Heart left ventricle (tissue), 16 donors: Measurements from ENCODE around the gene LRBA. TPM values are rescaled to one million over a fixed set of nuclear protein-coding genes. Genes with fewer than 3 reads are reported as not detected.

Experiments used
- ATAC-seq, 4 donors: fragments of 200-7000 bp; cut with Tn5 transposase; one replicate each; pipeline ENCODE4 v1.9.1; 2020 to 2022; ENCODE audit warnings: moderate library complexity in 4 of 4, mild to moderate bottlenecking in 3 of 4, moderate number of reproducible peaks in 1 of 4
- DNase-seq, 5 donors: peaks; one replicate each; pipeline ENCODE4 v3.0.0-alpha.2; 2020
- H3K27ac ChIP-seq, 12 donors: fragments of 200-600 bp; sonication (generic) in 4 of 12; one replicate each; pipeline versions ENCODE4 v1.5.0 to v1.8.0; 2016 to 2022; ENCODE audit warnings: mild to moderate bottlenecking in 2 of 12
- H3K27me3 ChIP-seq, 9 donors: fragments of 200-600 bp; sonication (generic) in 2 of 9; one replicate each; pipeline versions ENCODE4 v1.5.1 to v1.8.0; 2016 to 2022; ENCODE audit warnings: mild to moderate bottlenecking in 3 of 9
- H3K36me3 ChIP-seq, 9 donors: fragments of 200-600 bp; sonication (generic) in 2 of 9; one replicate each; pipeline versions ENCODE4 v1.5.0 to v1.8.0; 2018 to 2022; ENCODE audit warnings: mild to moderate bottlenecking in 2 of 9
- H3K4me1 ChIP-seq, 12 donors: fragments of 200-600 bp; sonication (generic) in 4 of 12; one replicate each; pipeline versions ENCODE4 v1.5.0 to v1.8.0; 2016 to 2022; ENCODE audit warnings: mild to moderate bottlenecking in 3 of 12
- H3K4me3 ChIP-seq, 12 donors: fragments of 200-600 bp; sonication (generic) in 4 of 12; one replicate each; pipeline versions ENCODE4 v1.5.0 to v1.8.0; 2017 to 2022; ENCODE audit warnings: mild to moderate bottlenecking in 9 of 12, moderate library complexity in 4 of 12
- H3K9me3 ChIP-seq, 12 donors: fragments of 200-600 bp; sonication (generic) in 4 of 12; one replicate each; pipeline versions ENCODE4 v1.5.0 to v1.8.0; 2016 to 2022; ENCODE audit warnings: mild to moderate bottlenecking in 1 of 12
- POLR2A ChIP-seq, 2 donors: fragments of 450-650 bp; IDR thresholded peaks; one replicate each; pipeline ENCODE4 v1.6.1; 2017; ENCODE audit warnings: antibody characterized with exemption in 2 of 2, mild to moderate bottlenecking in 2 of 2, moderate library complexity in 2 of 2
- WGBS, 4 donors: extraction: QIAGEN DNeasy Blood & Tissue Kit in 2 of 4; methylation state at CpG; one replicate each; pipeline versions ENCODE4 v1.1.5 to v1.1.7; 2013 to 2018; 5-methylcytosine and 5-hydroxymethylcytosine counted together
- intact Hi-C, 10 donors: fragments of 100-400 bp; cut with DNase I; formaldehyde crosslinking; loops; one replicate each; pipeline versions ENCODE4 v1.11.1 to v1.14.2; 2022
- polyA plus RNA-seq, 2 donors: library from polyadenylated mRNA; stranded (reverse); fragments of 200-250 nt; gene quantifications; one replicate each; pipeline ENCODE4 v1.2.3, GENCODE V29; 2013
- total RNA-seq, 9 donors: library from RNA; depleted of rRNA in 2 of 9; stranded (reverse); fragments of >200 nt in 2 of 9; fragmentation: NEBNext Ultra II Directional in 3 of 9; extraction: Animal tissue kit (Norgen Biotek cat#: 25700) in 3 of 9; gene quantifications; one replicate each; pipeline versions ENCODE4 v1.1.0 to v1.2.4, GENCODE V29; 2016 to 2023
- TF ChIP-seq, protein P1 (sequence below), 12 donors: fragments of 200-600 bp; sonication (generic) in 4 of 12; IDR thresholded peaks; one replicate each; pipeline versions ENCODE4 v1.5.0 to v1.8.0; 2018 to 2022; ENCODE audit warnings: antibody characterized with exemption in 12 of 12, mild to moderate bottlenecking in 5 of 12
- donor health status: ischemic (EF 13 %, LVEDD 7.1; RV severe dilation, severe dysfunction).
- donor health status: healthy with polysubstance abuse.
- donor health status: DM: no; HTN: yes; CAD: no.
- donor health status: DM: no; HTN: no; CAD: no.
- donor health status: ischemic (EF 25% LVEDD 6.9; RV normal size, moderate dysfunction).
- donor health status: ischemic (EF 25% LVEDD 5.7; RV mildly dilated, moderate dysfunction).
- donor health status: healthy.
- donor health status: DM: yes; HTN: yes; CAD: no.
- donor health status: ischemic (EF 35%, LVEDD 5.7; RV mildly dilated, moderate dysfunction).
- donor health status: nonischemic (EF 11% LVEDD 7.7; RV severe dilation, severe dysfunction).
- donor health status: DM: yes; HTN: yes; CAD: no.
- donor health status: PGD.
- donor health status: ischemic (EF 29% LVEDD 5.4; RV normal size, mild dysfunction).
- donor health status: nonischemic (EF 23%, LVEDD 6.1; RV moderate dilation, normal function).

Gene LRBA
- total and polyA plus RNA-seq, 11 donors: 6.5 to 35.1 (median 22.6) TPM

DNA sequence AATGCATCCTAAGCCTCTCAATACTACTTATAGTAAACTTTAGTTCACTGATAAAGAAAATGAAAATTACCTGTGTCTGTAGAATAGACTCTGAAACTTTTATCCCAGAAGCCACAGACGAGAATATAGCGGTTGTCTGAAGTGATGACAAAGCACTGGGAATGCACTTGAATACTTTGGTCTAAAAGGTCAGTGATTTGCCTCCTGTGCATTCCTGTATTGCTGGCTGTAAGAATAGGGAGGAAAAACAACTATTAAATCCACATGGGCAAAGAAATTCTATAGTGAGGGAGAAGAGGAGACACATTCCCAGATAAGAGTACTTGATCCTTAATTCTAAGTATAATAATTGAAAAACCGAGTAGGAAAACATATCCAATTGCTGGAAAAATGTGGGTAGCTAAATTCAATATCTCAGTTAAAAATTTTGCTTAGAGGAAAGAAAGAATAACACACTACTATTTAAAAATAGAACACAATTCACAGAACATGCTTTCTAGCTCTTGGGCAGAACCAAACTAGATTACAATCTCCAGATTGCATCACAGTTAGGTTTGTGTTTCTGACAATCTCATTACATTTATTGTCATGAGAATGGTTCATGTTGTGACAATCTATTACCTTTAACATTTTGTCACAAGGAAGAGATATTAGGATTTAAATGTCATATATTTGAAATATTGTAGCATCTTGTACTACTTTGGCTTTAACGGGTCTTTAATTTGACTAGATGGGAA, 704.8 kb downstream of the LRBA start:
- peaks cover 0 to 9% (median 0%) of the 10 kb centered on the region in 9 donors for H3K36me3 ChIP-seq
- H3K4me1 ChIP-seq: peaks cover 0 to 8% (median 0%) of the 10 kb centered on the region in 12 donors
- TF ChIP-seq, protein P1, sequence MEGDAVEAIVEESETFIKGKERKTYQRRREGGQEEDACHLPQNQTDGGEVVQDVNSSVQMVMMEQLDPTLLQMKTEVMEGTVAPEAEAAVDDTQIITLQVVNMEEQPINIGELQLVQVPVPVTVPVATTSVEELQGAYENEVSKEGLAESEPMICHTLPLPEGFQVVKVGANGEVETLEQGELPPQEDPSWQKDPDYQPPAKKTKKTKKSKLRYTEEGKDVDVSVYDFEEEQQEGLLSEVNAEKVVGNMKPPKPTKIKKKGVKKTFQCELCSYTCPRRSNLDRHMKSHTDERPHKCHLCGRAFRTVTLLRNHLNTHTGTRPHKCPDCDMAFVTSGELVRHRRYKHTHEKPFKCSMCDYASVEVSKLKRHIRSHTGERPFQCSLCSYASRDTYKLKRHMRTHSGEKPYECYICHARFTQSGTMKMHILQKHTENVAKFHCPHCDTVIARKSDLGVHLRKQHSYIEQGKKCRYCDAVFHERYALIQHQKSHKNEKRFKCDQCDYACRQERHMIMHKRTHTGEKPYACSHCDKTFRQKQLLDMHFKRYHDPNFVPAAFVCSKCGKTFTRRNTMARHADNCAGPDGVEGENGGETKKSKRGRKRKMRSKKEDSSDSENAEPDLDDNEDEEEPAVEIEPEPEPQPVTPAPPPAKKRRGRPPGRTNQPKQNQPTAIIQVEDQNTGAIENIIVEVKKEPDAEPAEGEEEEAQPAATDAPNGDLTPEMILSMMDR (IDR thresholded peaks at IDR 0.05): no peak
- no peak for TF ChIP-seq POLR2A (IDR thresholded peaks at IDR 0.05)
- H3K9me3 ChIP-seq: no peaks in the 10 kb centered on the region
- DNase-seq (no peak), ATAC-seq (no peak)
- WGBS, 4 donors: 70 to 85% (median 76%) methylated on average over 4 of the region's 4 CpGs
- intact Hi-C loops: no loop called here
- peak overlapping the region in 1 of 12 donors; percentile 32 for H3K27ac ChIP-seq
- no peaks in the 10 kb centered on the region for H3K27me3 ChIP-seq
- no peak overlapping the region for H3K4me3 ChIP-seq

DNA sequence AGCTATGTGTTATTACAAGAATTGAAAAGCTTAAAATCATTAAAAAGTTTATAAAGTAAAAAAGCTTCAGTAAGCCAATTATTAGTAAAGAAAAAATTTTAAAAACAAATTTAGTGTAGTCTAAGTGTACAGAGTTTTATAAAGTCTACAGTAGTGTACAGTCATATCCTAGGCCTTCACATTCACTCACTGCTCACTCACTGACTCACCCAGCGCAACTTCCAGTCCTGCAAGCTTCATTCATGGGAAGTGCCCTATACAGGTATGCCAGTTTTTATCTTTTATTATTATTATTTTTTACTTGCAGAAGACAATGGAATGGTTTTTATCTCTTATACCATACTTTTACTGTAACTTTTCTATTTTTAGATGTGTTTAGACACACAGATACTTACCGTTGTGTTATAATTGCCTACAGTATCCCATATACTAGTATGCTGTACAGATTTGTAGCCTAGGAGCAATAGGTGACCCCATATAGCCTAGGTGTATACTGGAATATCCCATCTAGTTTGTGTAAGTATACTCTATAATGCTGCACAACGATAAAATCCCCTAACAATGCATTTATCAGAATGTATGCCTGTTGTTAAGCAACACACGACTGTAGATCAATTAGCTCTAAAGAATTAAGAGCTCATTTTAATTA, 706.1 kb downstream of the LRBA start:
- Histone ChIP-seq H3K27me3 (no peaks in the 10 kb centered on the region), H3K36me3 (peaks cover 0 to 9% (median 0%) of the 10 kb centered on the region in 9 donors), H3K27ac (no peak overlapping the region), H3K9me3 (no peaks in the 10 kb centered on the region), H3K4me1 (peaks cover 0 to 8% (median 0%) of the 10 kb centered on the region in 12 donors), H3K4me3 (no peak overlapping the region)
- 90 to 96% (median 94%) methylated on average over 4 of the region's 4 CpGs for WGBS, 4 donors
- no peak for DNase-seq
- intact Hi-C loops: no loop called here
- TF ChIP-seq, protein P1 (IDR thresholded peaks at IDR 0.05): no peak
- TF ChIP-seq POLR2A (IDR thresholded peaks at IDR 0.05): no peak
- no peak for ATAC-seq

DNA sequence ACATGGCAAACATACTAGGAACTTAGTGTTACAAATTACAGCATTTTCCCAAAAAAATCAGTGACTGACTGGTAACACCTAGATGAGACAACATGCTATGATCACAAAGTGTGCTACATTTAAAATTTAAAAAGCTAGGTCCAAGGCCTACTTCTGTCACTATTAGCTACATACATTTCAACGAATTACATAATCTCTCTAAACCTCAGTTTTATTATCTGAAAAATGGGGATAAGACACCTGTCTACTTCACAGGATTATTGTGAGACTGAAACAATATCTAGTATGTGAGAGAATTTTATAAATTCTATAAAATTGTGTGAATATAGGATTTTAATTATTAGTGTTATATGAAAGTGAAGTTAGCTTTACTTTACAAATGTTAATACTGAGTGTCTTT, 708.4 kb downstream of the LRBA start:
- no peak for ATAC-seq
- Histone ChIP-seq H3K27me3 (no peaks in the 10 kb centered on the region), H3K36me3 (peaks cover 0 to 9% (median 0%) of the 10 kb centered on the region in 9 donors), H3K4me3 (no peak overlapping the region), H3K27ac (peak overlapping the region in 1 of 12 donors; percentile 25), H3K9me3 (no peaks in the 10 kb centered on the region), H3K4me1 (peaks cover 0 to 8% (median 0%) of the 10 kb centered on the region in 12 donors)
- intact Hi-C loops: no loop called here
- DNase-seq: no peak
- WGBS, 4 donors: 89 to 94% (median 92%) methylated on average over 1 of the region's 1 CpG
- TF ChIP-seq, protein P1 (IDR thresholded peaks at IDR 0.05): no peak

DNA sequence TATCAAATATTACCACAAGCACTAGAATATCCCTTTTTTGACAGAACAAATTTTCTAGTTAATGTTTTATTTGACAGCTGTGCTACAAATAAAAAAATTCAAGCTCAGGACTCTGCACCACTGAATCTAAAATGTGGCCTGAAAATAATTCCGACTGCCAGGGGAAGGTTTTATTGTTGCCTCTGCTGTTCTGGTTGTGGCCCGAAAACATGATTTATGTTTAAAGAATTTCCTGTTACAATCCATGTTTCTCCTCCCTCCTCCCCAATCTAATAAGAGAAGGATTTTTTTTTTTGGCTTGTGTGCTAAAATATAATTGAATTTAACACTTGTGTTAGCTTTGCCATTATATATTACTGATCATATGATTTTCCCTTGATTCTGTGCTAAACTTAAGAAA, 709.1 kb downstream of the LRBA start:
- TF ChIP-seq, protein P1 (IDR thresholded peaks at IDR 0.05): no peak
- TF ChIP-seq POLR2A (IDR thresholded peaks at IDR 0.05): no peak
- Histone ChIP-seq H3K4me1 (peaks cover 0 to 8% (median 0%) of the 10 kb centered on the region in 12 donors), H3K4me3 (no peak overlapping the region), H3K27me3 (no peaks in the 10 kb centered on the region), H3K27ac (peak overlapping the region in 1 of 12 donors; percentile 34), H3K36me3 (peaks cover 0 to 9% (median 0%) of the 10 kb centered on the region in 9 donors), H3K9me3 (no peaks in the 10 kb centered on the region)
- DNase-seq: no peak
- intact Hi-C loops: no loop called here
- WGBS, 4 donors: 61 to 76% (median 70%) methylated on average over 2 of the region's 2 CpGs
- ATAC-seq: no peak
